ENCODE data around the gene PRKX.

GRCh38 chrX:3592184-3592583 is 121.3 kb downstream of the PRKX start:
- TF ChIP-seq POLR2AphosphoS5 (IDR thresholded peaks at IDR 0.05) = no peak
- TF ChIP-seq POLR2A (IDR thresholded peaks at IDR 0.05) = no peak
- no peak for TF ChIP-seq CTCF (IDR thresholded peaks at IDR 0.05)

All from upper lobe of left lung (tissue), 4 donors.